ENCODE measurements around the gene RTP2. TPM values are rescaled to one million over a fixed set of nuclear protein-coding genes. Genes with fewer than 3 reads are reported as not detected.

The RTP2 gene
- total and polyA plus RNA-seq, 10 of the 15 experiments (the other 5 are each of a cell fraction or from before 2014, with no cell fraction given), result not detected

- peak; percentile 77 to 84 (median 84) for TF ChIP-seq CTCF (IDR thresholded peaks at IDR 0.05 in 2 of 3, conservative IDR thresholded peaks at IDR 0.05 in 1 of 3; ENCODE audit: control insufficient read depth in 2 of 3, extremely low read depth in 1 of 3, insufficient read depth in 1 of 3, low read depth in 3 of 3, low read length in 3 of 3)
- TF ChIP-seq IKZF2 (IDR thresholded peaks at IDR 0.05), result 0 out of 4 replicates have a peak, but pooled peaks have one; percentile 24 to 30
- peak; percentile 88 for TF ChIP-seq RAD21 (IDR thresholded peaks at IDR 0.05; ENCODE audit: insufficient read depth, low read depth, low read length)
- TF ChIP-seq DPF2 (IDR thresholded peaks at IDR 0.05), result no peak
- no peak for TF ChIP-seq GATAD2B (conservative IDR thresholded peaks at IDR 0.05; ENCODE audit: low read depth)
- no peak for TF ChIP-seq RELA (IDR thresholded peaks at IDR 0.05; ENCODE audit: borderline replicate concordance, partially characterized antibody)
- TF ChIP-seq, protein P1, sequence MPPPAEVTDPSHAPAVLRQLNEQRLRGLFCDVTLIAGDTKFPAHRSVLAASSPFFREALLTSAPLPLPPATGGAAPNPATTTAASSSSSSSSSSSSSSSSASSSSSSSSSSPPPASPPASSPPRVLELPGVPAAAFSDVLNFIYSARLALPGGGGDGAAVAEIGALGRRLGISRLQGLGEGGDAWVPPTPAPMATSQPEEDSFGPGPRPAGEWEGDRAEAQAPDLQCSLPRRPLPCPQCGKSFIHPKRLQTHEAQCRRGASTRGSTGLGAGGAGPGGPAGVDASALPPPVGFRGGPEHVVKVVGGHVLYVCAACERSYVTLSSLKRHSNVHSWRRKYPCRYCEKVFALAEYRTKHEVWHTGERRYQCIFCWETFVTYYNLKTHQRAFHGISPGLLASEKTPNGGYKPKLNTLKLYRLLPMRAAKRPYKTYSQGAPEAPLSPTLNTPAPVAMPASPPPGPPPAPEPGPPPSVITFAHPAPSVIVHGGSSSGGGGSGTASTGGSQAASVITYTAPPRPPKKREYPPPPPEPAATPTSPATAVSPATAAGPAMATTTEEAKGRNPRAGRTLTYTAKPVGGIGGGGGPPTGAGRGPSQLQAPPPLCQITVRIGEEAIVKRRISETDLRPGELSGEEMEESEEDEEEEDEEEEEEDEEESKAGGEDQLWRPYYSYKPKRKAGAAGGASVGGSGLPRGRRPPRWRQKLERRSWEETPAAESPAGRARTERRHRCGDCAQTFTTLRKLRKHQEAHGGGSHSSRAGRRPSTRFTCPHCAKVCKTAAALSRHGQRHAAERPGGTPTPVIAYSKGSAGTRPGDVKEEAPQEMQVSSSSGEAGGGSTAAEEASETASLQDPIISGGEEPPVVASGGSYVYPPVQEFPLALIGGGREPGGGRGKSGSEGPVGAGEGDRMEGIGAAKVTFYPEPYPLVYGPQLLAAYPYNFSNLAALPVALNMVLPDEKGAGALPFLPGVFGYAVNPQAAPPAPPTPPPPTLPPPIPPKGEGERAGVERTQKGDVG (CRISPR knock-in tag; IDR thresholded peaks at IDR 0.05), result no peak
- TF ChIP-seq, protein P2, sequence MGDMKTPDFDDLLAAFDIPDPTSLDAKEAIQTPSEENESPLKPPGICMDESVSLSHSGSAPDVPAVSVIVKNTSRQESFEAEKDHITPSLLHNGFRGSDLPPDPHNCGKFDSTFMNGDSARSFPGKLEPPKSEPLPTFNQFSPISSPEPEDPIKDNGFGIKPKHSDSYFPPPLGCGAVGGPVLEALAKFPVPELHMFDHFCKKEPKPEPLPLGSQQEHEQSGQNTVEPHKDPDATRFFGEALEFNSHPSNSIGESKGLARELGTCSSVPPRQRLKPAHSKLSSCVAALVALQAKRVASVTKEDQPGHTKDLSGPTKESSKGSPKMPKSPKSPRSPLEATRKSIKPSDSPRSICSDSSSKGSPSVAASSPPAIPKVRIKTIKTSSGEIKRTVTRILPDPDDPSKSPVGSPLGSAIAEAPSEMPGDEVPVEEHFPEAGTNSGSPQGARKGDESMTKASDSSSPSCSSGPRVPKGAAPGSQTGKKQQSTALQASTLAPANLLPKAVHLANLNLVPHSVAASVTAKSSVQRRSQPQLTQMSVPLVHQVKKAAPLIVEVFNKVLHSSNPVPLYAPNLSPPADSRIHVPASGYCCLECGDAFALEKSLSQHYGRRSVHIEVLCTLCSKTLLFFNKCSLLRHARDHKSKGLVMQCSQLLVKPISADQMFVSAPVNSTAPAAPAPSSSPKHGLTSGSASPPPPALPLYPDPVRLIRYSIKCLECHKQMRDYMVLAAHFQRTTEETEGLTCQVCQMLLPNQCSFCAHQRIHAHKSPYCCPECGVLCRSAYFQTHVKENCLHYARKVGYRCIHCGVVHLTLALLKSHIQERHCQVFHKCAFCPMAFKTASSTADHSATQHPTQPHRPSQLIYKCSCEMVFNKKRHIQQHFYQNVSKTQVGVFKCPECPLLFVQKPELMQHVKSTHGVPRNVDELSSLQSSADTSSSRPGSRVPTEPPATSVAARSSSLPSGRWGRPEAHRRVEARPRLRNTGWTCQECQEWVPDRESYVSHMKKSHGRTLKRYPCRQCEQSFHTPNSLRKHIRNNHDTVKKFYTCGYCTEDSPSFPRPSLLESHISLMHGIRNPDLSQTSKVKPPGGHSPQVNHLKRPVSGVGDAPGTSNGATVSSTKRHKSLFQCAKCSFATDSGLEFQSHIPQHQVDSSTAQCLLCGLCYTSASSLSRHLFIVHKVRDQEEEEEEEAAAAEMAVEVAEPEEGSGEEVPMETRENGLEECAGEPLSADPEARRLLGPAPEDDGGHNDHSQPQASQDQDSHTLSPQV (IDR thresholded peaks at IDR 0.05), result 0 out of 2 replicates have a peak, but pooled peaks have one; percentile 53
- no peak for TF ChIP-seq BCL11A (IDR thresholded peaks at IDR 0.05; ENCODE audit: low read depth, low read length)
- TF ChIP-seq ZSCAN29 (IDR thresholded peaks at IDR 0.05), result 0 out of 2 replicates have a peak, but pooled peaks have one; percentile 54
- TF ChIP-seq NR2F1 (conservative IDR thresholded peaks at IDR 0.05), result 0 out of 2 replicates have a peak, but pooled peaks have one; percentile 16
- TF ChIP-seq LARP7 (IDR thresholded peaks at IDR 0.05), result no peak
- TF ChIP-seq SMC3 (IDR thresholded peaks at IDR 0.05; ENCODE audit: borderline replicate concordance, low read length), result peak; percentile 74
- TF ChIP-seq, protein P3, sequence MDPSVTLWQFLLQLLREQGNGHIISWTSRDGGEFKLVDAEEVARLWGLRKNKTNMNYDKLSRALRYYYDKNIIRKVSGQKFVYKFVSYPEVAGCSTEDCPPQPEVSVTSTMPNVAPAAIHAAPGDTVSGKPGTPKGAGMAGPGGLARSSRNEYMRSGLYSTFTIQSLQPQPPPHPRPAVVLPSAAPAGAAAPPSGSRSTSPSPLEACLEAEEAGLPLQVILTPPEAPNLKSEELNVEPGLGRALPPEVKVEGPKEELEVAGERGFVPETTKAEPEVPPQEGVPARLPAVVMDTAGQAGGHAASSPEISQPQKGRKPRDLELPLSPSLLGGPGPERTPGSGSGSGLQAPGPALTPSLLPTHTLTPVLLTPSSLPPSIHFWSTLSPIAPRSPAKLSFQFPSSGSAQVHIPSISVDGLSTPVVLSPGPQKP (IDR thresholded peaks at IDR 0.05; ENCODE audit: low read depth, low read length), result 0 out of 2 replicates have a peak, but pooled peaks have one; percentile 31
- TF ChIP-seq YY1 (IDR thresholded peaks at IDR 0.05; ENCODE audit: low read depth, low read length), result no peak
- no peak for TF ChIP-seq CHD2 (IDR thresholded peaks at IDR 0.05; ENCODE audit: borderline replicate concordance, low read depth, low read length)
- TF ChIP-seq STAT1 (conservative IDR thresholded peaks at IDR 0.05), result no peak
Measured at GRCh38 chr3:187738331-187739093, 36.2 kb upstream of the RTP2 start (continued).

Data from GM12878 (cell line).